HG02981 (cell line): ENCODE measurements around the gene PALM3.
"Not testable (repeated sequence)": the region's sequence is repeated elsewhere in the genome, so short reads cannot be mapped to it uniquely, and the experiment has no call there.

Experiments used
- ATAC-seq: cut with Tn5 transposase; IDR thresholded peaks from one replicate; pipeline ENCODE4 v1.9.1; 2021; ENCODE audit warnings: mild to moderate bottlenecking, moderate library complexity; ENCODE audit not compliant: unreplicated experiment

The PALM3 gene

DNA sequence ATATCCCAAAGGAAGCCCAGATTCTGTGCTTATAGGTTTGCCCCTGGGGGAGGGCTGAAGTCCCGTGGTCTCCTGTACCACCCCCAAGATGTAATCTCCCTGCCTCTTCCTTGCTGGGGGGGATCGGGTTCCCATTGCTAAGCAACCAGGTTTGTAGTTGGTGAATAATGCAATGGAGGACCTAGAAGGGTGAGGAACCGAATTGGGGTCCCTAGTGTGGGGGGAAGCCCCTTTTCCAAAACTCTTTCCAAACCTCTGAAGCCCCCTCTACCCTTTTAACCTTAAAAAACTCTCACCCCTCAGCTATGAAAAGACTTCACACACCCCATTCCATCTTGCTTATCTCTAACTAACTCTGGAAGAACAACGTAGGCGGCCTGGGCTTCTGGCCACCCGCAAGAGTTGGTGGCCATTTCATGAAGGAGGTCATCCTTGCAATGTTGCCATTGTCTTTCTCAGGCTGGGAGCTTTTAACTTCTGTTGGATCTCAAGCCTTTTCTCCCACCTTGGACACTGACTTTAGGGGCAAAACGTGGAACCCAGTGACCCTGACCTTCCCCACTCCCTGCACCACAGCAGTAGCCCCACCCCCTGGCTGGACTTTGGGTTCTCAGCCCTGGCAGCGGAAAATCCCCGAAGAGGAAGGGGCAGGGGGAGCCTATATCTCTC is 661 bp downstream of the PALM3 start:
- no peak for ATAC-seq

DNA sequence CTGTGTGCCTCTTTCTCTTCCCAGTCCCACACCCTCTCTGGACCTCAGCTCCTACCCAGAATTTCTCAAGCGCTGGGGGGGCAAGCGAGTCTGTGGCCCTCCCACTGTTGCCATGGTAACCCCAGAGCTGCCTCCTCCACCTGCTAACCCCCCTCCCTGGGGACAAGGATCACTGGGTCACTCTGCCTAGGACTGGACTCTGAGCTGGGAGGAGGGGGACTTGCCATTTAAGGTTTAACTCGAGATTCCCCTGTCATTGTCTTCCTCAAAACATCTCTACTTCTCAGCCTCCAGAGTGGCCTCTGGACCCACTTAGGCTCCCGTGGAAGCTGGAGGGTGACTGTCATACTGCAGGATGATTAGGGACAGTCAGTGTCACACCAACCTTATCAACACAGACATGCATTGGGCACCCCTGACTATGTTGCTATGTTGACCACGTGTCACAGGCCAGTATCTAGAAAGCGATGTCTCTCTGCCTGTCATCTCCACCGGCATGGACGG is 2.2 kb downstream of the PALM3 start:
- no peak for ATAC-seq

GRCh38 chr19:14059093-14059480 is 2.8 kb downstream of the PALM3 start:
- no peak for ATAC-seq

- no peak for ATAC-seq
Observed at GRCh38 chr19:14058182-14059092, 3.4 kb downstream of the PALM3 start.

DNA sequence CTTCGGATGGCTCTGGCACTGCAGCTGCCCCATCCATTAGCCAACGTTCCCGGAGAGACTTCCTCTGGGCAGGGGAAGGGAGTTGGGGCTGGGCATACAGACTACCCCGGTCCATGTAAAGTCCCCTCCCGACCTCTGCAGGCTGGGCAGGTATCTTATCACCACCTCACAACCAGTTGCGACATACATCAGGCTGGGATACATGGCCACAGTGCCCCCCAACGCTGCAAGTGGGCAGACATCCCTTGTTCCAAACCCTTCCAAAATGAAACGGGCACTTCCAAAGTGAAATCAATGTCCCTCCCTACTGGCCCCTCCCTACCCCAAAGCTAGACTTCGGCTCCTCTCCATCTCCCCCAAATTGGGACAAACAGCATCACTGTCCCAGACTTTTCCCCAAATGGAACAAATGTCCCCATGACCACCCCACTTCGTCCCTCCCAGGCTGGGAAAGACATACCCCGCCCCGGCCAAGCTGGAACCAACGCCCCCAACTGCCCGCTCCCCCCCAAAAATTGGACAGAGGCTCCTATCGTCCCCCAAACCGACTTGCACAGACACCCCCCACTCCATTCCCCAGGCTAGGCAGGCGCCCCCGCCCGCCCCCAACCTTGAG is 5.0 kb downstream of the PALM3 start:
- no peak for ATAC-seq

DNA sequence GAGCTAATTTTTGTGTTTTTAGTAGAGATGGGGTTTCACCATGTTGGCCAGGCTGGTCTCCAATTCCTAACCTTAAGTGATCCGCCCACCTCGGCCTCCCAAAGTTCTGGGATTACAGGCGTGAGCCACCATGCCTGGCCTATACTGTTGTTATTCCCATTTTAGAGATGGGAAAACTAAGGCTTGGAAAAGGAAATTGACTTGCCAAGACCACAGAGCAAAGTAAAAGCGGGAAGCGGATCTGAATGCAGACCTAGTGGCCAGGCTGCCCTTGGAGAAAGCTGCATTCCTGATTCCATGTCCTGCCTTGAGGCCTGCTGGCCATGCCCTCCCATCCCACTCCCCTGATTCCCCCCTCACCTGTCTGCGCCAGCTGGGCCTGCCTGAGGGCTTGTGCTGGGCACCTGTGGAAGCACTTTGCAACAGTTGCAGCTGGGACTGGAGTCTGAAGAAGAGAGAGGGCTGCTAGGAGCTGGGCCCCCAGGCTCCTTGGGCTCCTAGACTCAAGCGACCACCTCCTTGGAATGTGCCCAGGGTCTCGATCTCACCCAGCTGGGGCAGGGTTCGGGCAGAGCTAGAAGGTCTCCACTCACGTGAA is 5.7 kb downstream of the PALM3 start:
- no peak for ATAC-seq

DNA sequence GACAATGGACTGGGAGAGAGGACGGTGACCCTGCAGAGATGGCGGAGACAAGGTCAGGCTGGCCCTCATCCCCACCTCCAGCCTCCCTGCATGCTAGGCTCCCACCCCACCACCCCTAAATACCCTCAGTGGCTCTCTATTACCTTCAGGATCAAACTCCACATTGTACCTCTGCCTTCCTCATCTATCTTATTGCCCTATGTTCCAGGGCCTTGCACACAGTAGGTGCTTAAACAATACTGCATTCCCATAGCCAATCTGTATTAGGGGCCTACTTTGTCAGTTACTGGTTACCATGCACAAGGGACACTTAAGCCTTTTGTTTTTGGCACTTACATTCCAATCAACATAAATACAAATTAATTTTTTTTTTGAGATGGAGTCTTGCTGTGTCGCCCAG is 6.5 kb downstream of the PALM3 start:
- ATAC-seq: no peak

DNA sequence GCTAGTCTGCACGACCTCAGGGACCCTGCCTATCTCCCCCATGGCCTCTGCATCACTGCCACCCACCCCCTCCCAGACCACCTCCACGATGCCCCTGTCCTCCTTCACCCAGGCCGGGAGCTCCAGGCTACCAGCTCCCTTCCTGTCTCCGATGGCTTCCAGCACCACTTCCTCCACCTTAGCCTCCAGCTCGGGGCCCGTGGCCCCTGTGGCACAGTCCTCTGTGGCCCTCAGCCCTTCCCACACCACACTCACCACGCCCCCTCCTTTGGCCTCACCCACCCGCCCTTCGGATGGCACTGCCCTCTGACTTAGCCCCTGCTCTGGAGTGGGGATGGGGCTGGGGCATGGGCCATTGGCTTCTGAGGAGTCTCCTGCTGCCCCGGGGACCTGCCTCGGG is 7.2 kb downstream of the PALM3 start:
- no peak for ATAC-seq

- ATAC-seq: no peak
Observed at GRCh38 chr19:14054099-14054498, 7.8 kb downstream of the PALM3 start.

GRCh38 chr19:14053500-14053899 is 8.4 kb downstream of the PALM3 start:
- ATAC-seq: no peak

GRCh38 chr19:14053032-14053431 is 8.8 kb downstream of the PALM3 start:
- no peak for ATAC-seq

GRCh38 chr19:14052470-14052869 is 9.4 kb downstream of the PALM3 start:
- no peak for ATAC-seq

- no peak for ATAC-seq
Observed at GRCh38 chr19:14051980-14052379, 9.9 kb downstream of the PALM3 start.

- ATAC-seq: not testable (repeated sequence)
Observed at GRCh38 chr19:14050961-14051360, 10.9 kb downstream of the PALM3 start.

GRCh38 chr19:14050512-14050911 is 11.4 kb downstream of the PALM3 start:
- no peak for ATAC-seq

- ATAC-seq: no peak
Observed at GRCh38 chr19:14048443-14049153, 13.3 kb downstream of the PALM3 start.

GRCh38 chr19:14047866-14048265 is 14.0 kb downstream of the PALM3 start:
- ATAC-seq: not testable (repeated sequence)

GRCh38 chr19:14042659-14043608 is 18.9 kb downstream of the PALM3 start:
- not testable (repeated sequence) for ATAC-seq

- no peak for ATAC-seq
Observed at GRCh38 chr19:14039181-14039580, 22.7 kb downstream of the PALM3 start.
